Aorta (tissue), 5 donors: ENCODE measurements around the gene TSHZ2. TPM values are rescaled to one million over a fixed set of nuclear protein-coding genes. Genes with fewer than 3 reads are reported as not detected.

ENCODE experiments used
- ATAC-seq: fragments of 200-7000 bp; cut with Tn5 transposase; one replicate; pipeline ENCODE4 v1.9.1; 2022; ENCODE audit warnings: moderate library complexity; ENCODE audit not compliant: low FRiP score
- DNase-seq, 2 donors: peaks; one replicate each; pipeline ENCODE4 v3.0.0-alpha.2; 2020
- H3K27ac ChIP-seq, 2 donors: one replicate each; pipeline ENCODE4 v1.5.1; 2013; ENCODE audit warnings: low read length in 2 of 2, mild to moderate bottlenecking in 2 of 2, moderate library complexity in 2 of 2, control low read depth in 1 of 2, inconsistent platforms in 1 of 2, low read depth in 1 of 2
- H3K27me3 ChIP-seq, 2 donors: one replicate each; pipeline ENCODE4 v1.6.1; 2013; ENCODE audit warnings: control low read depth in 1 of 2, low read length in 1 of 2, mild to moderate bottlenecking in 1 of 2, moderate library complexity in 1 of 2; ENCODE audit not compliant: insufficient read depth in 2 of 2, control insufficient read depth in 1 of 2
- H3K36me3 ChIP-seq, 2 donors: one replicate each; pipeline ENCODE4 v1.6.1; 2013; ENCODE audit warnings: control low read depth in 1 of 2, low read length in 1 of 2, mild to moderate bottlenecking in 1 of 2; ENCODE audit not compliant: insufficient read depth in 2 of 2, control insufficient read depth in 1 of 2
- H3K4me1 ChIP-seq, 2 donors: one replicate each; pipeline ENCODE4 v1.6.1; 2013; ENCODE audit warnings: low read length in 2 of 2, control low read depth in 1 of 2, mild to moderate bottlenecking in 1 of 2, moderate library complexity in 1 of 2; ENCODE audit not compliant: insufficient read depth in 2 of 2, control insufficient read depth in 1 of 2
- H3K4me3 ChIP-seq, 2 donors: one replicate each; pipeline ENCODE4 v1.5.1; 2013; ENCODE audit warnings: low read length in 2 of 2, control low read depth in 1 of 2, mild to moderate bottlenecking in 1 of 2
- H3K9me3 ChIP-seq: one replicate; pipeline ENCODE4 v1.6.1; 2013; ENCODE audit warnings: mild to moderate bottlenecking, low read length; ENCODE audit not compliant: control insufficient read depth
- WGBS, 2 donors: extraction: QIAGEN DNeasy Blood & Tissue Kit; methylation state at CpG; one replicate each; pipeline ENCODE4 v1.1.7; 2013; 5-methylcytosine and 5-hydroxymethylcytosine counted together
- intact Hi-C, 2 donors: fragments of 100-400 bp; cut with DNase I; formaldehyde crosslinking; loops; one replicate each; pipeline versions ENCODE4 v1.14.2 to v1.15.0; 2022
- polyA plus RNA-seq, 2 donors: library from polyadenylated mRNA; stranded (reverse); fragments of 200-250 nt; gene quantifications; one replicate each; pipeline ENCODE4 v1.2.3, GENCODE V29; 2013
- total RNA-seq, 2 donors: library from RNA; stranded (reverse); fragmentation: NEBNext Ultra II Directional; extraction: Animal tissue kit (Norgen Biotek cat#: 25700); gene quantifications; one replicate each; pipeline ENCODE4 v1.2.1, GENCODE V29; 2021
- donor health status: healthy with polysubstance abuse.
- donor health status: Bipolar disorder and iron deficiency.
- donor health status: DM: no; HTN: no; CAD: no.
- donor health status: DM: no; HTN: no; CAD: no.
- donor health status: DM: yes; HTN: yes; CAD: no.

The TSHZ2 gene
- total and polyA plus RNA-seq, 4 donors: 0.08 to 95.4 (median 13.3) TPM

GRCh38 chr20:53149148-53149889 is 177.2 kb downstream of the TSHZ2 start:
- Histone ChIP-seq H3K27me3 (no peaks in the 10 kb centered on the region), H3K36me3 (no peaks in the 10 kb centered on the region), H3K4me3 (no peak overlapping the region), H3K4me1 (no peaks in the 10 kb centered on the region), H3K9me3 (no peaks in the 10 kb centered on the region), H3K27ac (no peak overlapping the region)
- 10 to 11% methylated on average over 7 of the region's 7 CpGs for WGBS, 2 donors
- DNase-seq (no peak), ATAC-seq (no peak)
- intact Hi-C loops: no loop called here

GRCh38 chr20:53149890-53150205 is 177.7 kb downstream of the TSHZ2 start:
- Histone ChIP-seq H3K27ac (no peak overlapping the region), H3K4me3 (no peak overlapping the region), H3K27me3 (no peaks in the 10 kb centered on the region), H3K4me1 (no peaks in the 10 kb centered on the region), H3K9me3 (no peaks in the 10 kb centered on the region), H3K36me3 (no peaks in the 10 kb centered on the region)
- DNase-seq (no peak), ATAC-seq (no peak)
- intact Hi-C loops: no loop called here
- 54 to 63% methylated on average over 4 of the region's 4 CpGs for WGBS, 2 donors

GRCh38 chr20:53150532-53150931 is 178.4 kb downstream of the TSHZ2 start:
- intact Hi-C loops: no loop called here
- no peak overlapping the region for H3K4me3 ChIP-seq
- H3K4me1 ChIP-seq: no peaks in the 10 kb centered on the region
- ATAC-seq: no peak
- H3K9me3 ChIP-seq: no peaks in the 10 kb centered on the region
- 35 to 61% methylated on average over 1 of the region's 1 CpG for WGBS, 2 donors
- DNase-seq: no peak
- no peak overlapping the region for H3K27ac ChIP-seq
- no peaks in the 10 kb centered on the region for H3K27me3 ChIP-seq
- H3K36me3 ChIP-seq: no peaks in the 10 kb centered on the region

GRCh38 chr20:53152228-53152627 is 180.1 kb downstream of the TSHZ2 start:
- Histone ChIP-seq H3K27me3 (no peaks in the 10 kb centered on the region), H3K9me3 (no peaks in the 10 kb centered on the region), H3K36me3 (no peaks in the 10 kb centered on the region), H3K27ac (no peak overlapping the region), H3K4me3 (no peak overlapping the region), H3K4me1 (no peaks in the 10 kb centered on the region)
- intact Hi-C loops: no loop called here
- ATAC-seq (no peak), DNase-seq (no peak)

- Histone ChIP-seq H3K36me3 (no peaks in the 10 kb centered on the region), H3K27ac (no peak overlapping the region), H3K4me3 (no peak overlapping the region), H3K27me3 (no peaks in the 10 kb centered on the region), H3K9me3 (no peaks in the 10 kb centered on the region), H3K4me1 (no peaks in the 10 kb centered on the region)
- WGBS, 2 donors: 73 to 75% methylated on average over 2 of the region's 2 CpGs
- no peak for DNase-seq
- intact Hi-C loops: no loop called here
- no peak for ATAC-seq
These were observed 182.4 kb downstream of the TSHZ2 start for GRCh38 chr20:53154540-53154939.

GRCh38 chr20:53157443-53158408 is 185.6 kb downstream of the TSHZ2 start:
- WGBS, 2 donors: 87 to 94% methylated on average over 11 of the region's 11 CpGs
- no peak overlapping the region for H3K4me3 ChIP-seq
- H3K27me3 ChIP-seq: no peaks in the 10 kb centered on the region
- ATAC-seq: no peak
- H3K4me1 ChIP-seq: no peaks in the 10 kb centered on the region
- no peaks in the 10 kb centered on the region for H3K36me3 ChIP-seq
- intact Hi-C loops: no loop called here
- DNase-seq: peak in 1 of 2 donors; percentile 58
- no peak overlapping the region for H3K27ac ChIP-seq
- H3K9me3 ChIP-seq: no peaks in the 10 kb centered on the region

- DNase-seq: no peak
- H3K4me1 ChIP-seq: no peaks in the 10 kb centered on the region
- H3K4me3 ChIP-seq: no peak overlapping the region
- H3K27ac ChIP-seq: no peak overlapping the region
- 44 to 58% methylated on average over 1 of the region's 1 CpG for WGBS, 2 donors
- no peak for ATAC-seq
- no peaks in the 10 kb centered on the region for H3K27me3 ChIP-seq
- intact Hi-C loops: no loop called here
- no peaks in the 10 kb centered on the region for H3K9me3 ChIP-seq
- H3K36me3 ChIP-seq: no peaks in the 10 kb centered on the region
These were observed 187.0 kb downstream of the TSHZ2 start for GRCh38 chr20:53159160-53159559.

GRCh38 chr20:53161073-53161472 is 188.9 kb downstream of the TSHZ2 start:
- 87 to 88% methylated on average over 3 of the region's 3 CpGs for whole genome bisulfite sequencing, 2 donors
- ATAC-seq (no peak), DNase-seq (no peak)
- intact Hi-C loops: no loop called here
- Histone ChIP-seq H3K9me3 (no peaks in the 10 kb centered on the region), H3K4me3 (no peak overlapping the region), H3K36me3 (no peaks in the 10 kb centered on the region), H3K27ac (no peak overlapping the region), H3K4me1 (no peaks in the 10 kb centered on the region), H3K27me3 (no peaks in the 10 kb centered on the region)

GRCh38 chr20:53161473-53161872 is 189.3 kb downstream of the TSHZ2 start:
- H3K27ac ChIP-seq: no peak overlapping the region
- no peak overlapping the region for H3K4me3 ChIP-seq
- no peaks in the 10 kb centered on the region for H3K36me3 ChIP-seq
- H3K9me3 ChIP-seq: no peaks in the 10 kb centered on the region
- DNase-seq: no peak
- WGBS, 2 donors: 90 to 92% methylated on average over 4 of the region's 4 CpGs
- H3K27me3 ChIP-seq: no peaks in the 10 kb centered on the region
- ATAC-seq: no peak
- no peaks in the 10 kb centered on the region for H3K4me1 ChIP-seq
- intact Hi-C loops: no loop called here
